SK-N-SH (cell line): Measurements from ENCODE around the gene ENHO.

ENCODE experiments used
- CTCF ChIP-seq: fragments of 200-600 bp; sonication (generic); IDR thresholded peaks from 2 replicates; pipeline ENCODE4 v1.6.1; 2017; ENCODE audit warnings: antibody characterized with exemption, mild to moderate bottlenecking, moderate library complexity
- EP300 ChIP-seq, 2 experiments: IDR thresholded peaks; 2 replicates each; pipeline versions ENCODE4 v1.4.0 to v1.6.1; 2012; ENCODE audit warnings: borderline replicate concordance in 1 of 2, low read depth in 1 of 2, low read length in 1 of 2
- EZH2phosphoT487 ChIP-seq: fragments of 200-600 bp; sonication (generic); IDR thresholded peaks from 2 replicates; pipeline ENCODE4 v1.6.1; 2017; ENCODE audit warnings: low read depth, mixed run types, mild to moderate bottlenecking, antibody characterized with exemption, moderate library complexity, borderline replicate concordance
- GATA2 ChIP-seq: sonication (generic); formaldehyde crosslinking; IDR thresholded peaks from 2 replicates; pipeline ENCODE4 v1.5.0; 2020; ENCODE audit warnings: mild to moderate bottlenecking, missing genetic modification reagents
- JUND ChIP-seq: IDR thresholded peaks from 2 replicates; pipeline ENCODE4 v1.4.0; 2012
- NFIC ChIP-seq: IDR thresholded peaks from 2 replicates; pipeline ENCODE4 v1.4.0; 2012; ENCODE audit warnings: borderline replicate concordance
- RAD21 ChIP-seq: IDR thresholded peaks from 2 replicates; pipeline ENCODE4 v1.6.1; 2012; ENCODE audit warnings: mild to moderate bottlenecking, low read length
- RFX5 ChIP-seq: IDR thresholded peaks from 2 replicates; pipeline ENCODE4 v1.6.1; 2012; ENCODE audit warnings: mild to moderate bottlenecking, improper control_type of control experiment, low read length
- RXRA ChIP-seq: IDR thresholded peaks from 2 replicates; pipeline ENCODE4 v1.4.0; 2012; ENCODE audit warnings: low read depth, mild to moderate bottlenecking, borderline replicate concordance
- TAF1 ChIP-seq: IDR thresholded peaks from 2 replicates; pipeline ENCODE4 v1.6.1; 2012; ENCODE audit warnings: low read depth, mild to moderate bottlenecking, low read length, moderate library complexity, borderline replicate concordance
- ZBTB33 ChIP-seq: IDR thresholded peaks from 2 replicates; pipeline ENCODE4 v1.4.0; 2012; ENCODE audit warnings: low read depth, borderline replicate concordance
- TF ChIP-seq, protein P1 (sequence below): IDR thresholded peaks from 2 replicates; pipeline ENCODE4; 2012

DNA sequence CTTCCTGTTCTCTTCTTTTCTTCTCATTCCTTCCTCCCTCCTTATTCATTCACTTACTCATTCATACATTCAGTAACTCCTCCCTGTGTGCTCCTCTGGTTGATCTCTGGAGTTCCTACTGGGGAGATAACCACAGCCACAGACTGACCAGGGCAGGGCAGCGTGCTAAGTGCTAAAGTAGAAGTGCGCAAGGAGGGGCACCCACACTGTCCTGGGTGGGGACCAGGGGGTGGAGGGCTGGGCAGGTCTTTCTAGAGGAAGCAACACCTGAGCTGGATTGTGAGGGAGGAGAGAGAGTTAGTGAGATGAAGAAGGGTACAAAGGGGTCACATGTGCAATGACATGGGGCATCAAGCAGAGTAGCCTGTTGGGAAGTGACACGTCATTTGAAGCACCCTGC is 13.8 kb downstream of the ENHO start:
- no peak for TF ChIP-seq TAF1
- no peak for TF ChIP-seq GATA2
- TF ChIP-seq EZH2phosphoT487 = no peak
- no peak for TF ChIP-seq ZBTB33
- TF ChIP-seq CTCF = no peak
- no peak for TF ChIP-seq JUND
- no peak for TF ChIP-seq RXRA
- TF ChIP-seq, protein P1, sequence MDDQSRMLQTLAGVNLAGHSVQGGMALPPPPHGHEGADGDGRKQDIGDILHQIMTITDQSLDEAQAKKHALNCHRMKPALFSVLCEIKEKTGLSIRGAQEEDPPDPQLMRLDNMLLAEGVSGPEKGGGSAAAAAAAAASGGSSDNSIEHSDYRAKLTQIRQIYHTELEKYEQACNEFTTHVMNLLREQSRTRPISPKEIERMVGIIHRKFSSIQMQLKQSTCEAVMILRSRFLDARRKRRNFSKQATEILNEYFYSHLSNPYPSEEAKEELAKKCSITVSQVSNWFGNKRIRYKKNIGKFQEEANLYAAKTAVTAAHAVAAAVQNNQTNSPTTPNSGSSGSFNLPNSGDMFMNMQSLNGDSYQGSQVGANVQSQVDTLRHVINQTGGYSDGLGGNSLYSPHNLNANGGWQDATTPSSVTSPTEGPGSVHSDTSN = no peak
- no peak for TF ChIP-seq EP300 (IDR thresholded peaks at IDR 0.05; ENCODE audit: borderline replicate concordance in 1 of 2, low read depth in 1 of 2, low read length in 1 of 2)
- TF ChIP-seq RFX5 = no peak
- TF ChIP-seq RAD21 = no peak
- TF ChIP-seq NFIC = no peak
